Trophoblast cell (in vitro differentiated cells and primary cell): ENCODE measurements around the gene TMEM145.

Experiments
- DNase-seq, 2 donors: peaks; one replicate each; pipeline ENCODE4 v3.0.0-alpha.2; 2016
- H2AFZ ChIP-seq: 2 replicates; pipeline ENCODE4 v1.6.1; 2013; ENCODE audit warnings: low read length, moderate library complexity, mild to moderate bottlenecking; ENCODE audit not compliant: insufficient read depth, poor library complexity
- H2AK5ac ChIP-seq: 2 replicates; pipeline ENCODE4 v1.6.1; 2013; ENCODE audit warnings: mild to moderate bottlenecking, low read length
- H2BK120ac ChIP-seq: 2 replicates; pipeline ENCODE4 v1.6.1; 2013; ENCODE audit warnings: low read length, mild to moderate bottlenecking, moderate library complexity; ENCODE audit not compliant: insufficient read depth, poor library complexity
- H2BK12ac ChIP-seq: 2 replicates; pipeline ENCODE4 v1.6.1; 2013; ENCODE audit warnings: mild to moderate bottlenecking, low read length, moderate library complexity
- H2BK5ac ChIP-seq: 2 replicates; pipeline ENCODE4 v1.6.1; 2013; ENCODE audit warnings: low read length, low read depth, moderate library complexity, mild to moderate bottlenecking; ENCODE audit not compliant: poor library complexity
- H3K14ac ChIP-seq: 2 replicates; pipeline ENCODE4 v1.6.1; 2013; ENCODE audit warnings: mild to moderate bottlenecking, low read length
- H3K18ac ChIP-seq: 2 replicates; pipeline ENCODE4 v1.6.1; 2013; ENCODE audit warnings: mild to moderate bottlenecking, low read length
- H3K23ac ChIP-seq: 2 replicates; pipeline ENCODE4 v1.6.1; 2013; ENCODE audit warnings: low read length
- H3K27ac ChIP-seq: 2 replicates; pipeline ENCODE4 v1.5.1; 2013; ENCODE audit warnings: low read depth, mild to moderate bottlenecking, inconsistent platforms, low read length, moderate library complexity
- H3K27me3 ChIP-seq: 2 replicates; pipeline ENCODE4 v1.6.1; 2013; ENCODE audit warnings: inconsistent platforms, mild to moderate bottlenecking, low read length, moderate library complexity; ENCODE audit not compliant: insufficient read depth
- H3K36me3 ChIP-seq, 2 experiments: 1 replicate in 1 of 2; 2 replicates in 1 of 2; pipeline ENCODE4 v1.6.1; 2013; ENCODE audit warnings: low read length in 2 of 2, mild to moderate bottlenecking in 2 of 2, moderate library complexity in 1 of 2; ENCODE audit not compliant: insufficient read depth in 2 of 2, control insufficient read depth in 1 of 2
- H3K4ac ChIP-seq: 2 replicates; pipeline ENCODE4 v1.6.1; 2013; ENCODE audit warnings: low read depth, mild to moderate bottlenecking, low read length, moderate library complexity
- H3K4me1 ChIP-seq, 2 experiments: 1 replicate in 1 of 2; 2 replicates in 1 of 2; pipeline ENCODE4 v1.6.1; 2013; ENCODE audit warnings: low read length in 2 of 2, mild to moderate bottlenecking in 2 of 2, moderate library complexity in 1 of 2; ENCODE audit not compliant: insufficient read depth in 2 of 2, control insufficient read depth in 1 of 2
- H3K4me2 ChIP-seq: 2 replicates; pipeline ENCODE4 v1.6.1; 2013; ENCODE audit warnings: inconsistent platforms, mild to moderate bottlenecking, low read length, moderate library complexity
- H3K4me3 ChIP-seq: 2 replicates; pipeline ENCODE4 v1.5.1; 2013; ENCODE audit warnings: mild to moderate bottlenecking, low read depth, low read length, inconsistent platforms
- H3K79me1 ChIP-seq: one replicate; pipeline ENCODE4 v1.6.1; 2013; ENCODE audit warnings: low read length
- H3K79me2 ChIP-seq: 2 replicates; pipeline ENCODE4 v1.6.1; 2013; ENCODE audit warnings: low read length, mild to moderate bottlenecking; ENCODE audit not compliant: control insufficient read depth, insufficient read depth, poor library complexity
- H3K9ac ChIP-seq: 2 replicates; pipeline ENCODE4 v1.6.1; 2013; ENCODE audit warnings: mild to moderate bottlenecking, low read length
- H3K9me3 ChIP-seq: 2 replicates; pipeline ENCODE4 v1.6.1; 2013; ENCODE audit warnings: low read depth, mild to moderate bottlenecking, control low read depth, inconsistent platforms, low read length; ENCODE audit not compliant: insufficient read depth
- H4K12ac ChIP-seq: 2 replicates; pipeline ENCODE4 v1.6.1; 2013; ENCODE audit warnings: low read depth, mild to moderate bottlenecking, low read length, moderate library complexity
- H4K8ac ChIP-seq: 2 replicates; pipeline ENCODE4 v1.6.1; 2013; ENCODE audit warnings: low read depth, mild to moderate bottlenecking, low read length, moderate library complexity
- H4K91ac ChIP-seq: one replicate; pipeline ENCODE4 v1.6.1; 2013; ENCODE audit warnings: low read depth, mild to moderate bottlenecking, low read length, moderate library complexity
- WGBS: extraction: QIAGEN DNeasy Blood & Tissue Kit; methylation state at CpG from one replicate; pipeline ENCODE4 v1.1.7; 2013; ENCODE audit warnings: missing lambda C conversion rate; ENCODE audit not compliant: insufficient read length, insufficient coverage; ENCODE audit errors: extremely low coverage; 5-methylcytosine and 5-hydroxymethylcytosine counted together

The TMEM145 gene

DNA sequence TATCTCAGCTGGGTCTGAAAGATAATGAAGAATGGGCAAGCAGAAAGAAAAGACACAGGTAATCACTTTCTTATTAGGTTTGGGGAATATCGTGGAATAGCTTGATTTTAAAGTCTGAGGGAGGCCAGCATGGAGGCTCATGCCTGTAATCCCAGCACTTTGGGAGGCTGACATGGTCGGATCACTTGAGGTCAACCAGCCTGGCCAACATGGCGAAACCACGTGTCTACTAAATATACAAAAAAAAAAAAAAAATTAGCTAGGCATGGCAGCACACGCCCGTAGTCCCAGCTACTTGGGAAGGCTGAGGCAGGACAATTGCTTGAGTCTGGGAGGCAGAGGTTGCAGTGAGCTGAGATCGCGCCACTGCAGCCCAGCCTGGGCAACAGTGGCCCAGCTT lies 9.2 kb upstream of the TMEM145 start:
- no peaks in the 10 kb centered on the region for H3K27me3 ChIP-seq
- WGBS: no CpG with 5 or more reads among the region's 8 CpGs
- H3K4me2 ChIP-seq: no peak overlapping the region
- no peaks in the 10 kb centered on the region for H3K9me3 ChIP-seq
- H3K18ac ChIP-seq: no peak overlapping the region
- no peak overlapping the region for H4K8ac ChIP-seq
- H2AK5ac ChIP-seq: no peak overlapping the region
- H3K27ac ChIP-seq: no peak overlapping the region
- H4K91ac ChIP-seq: no peak overlapping the region
- H3K36me3 ChIP-seq: peaks cover 5 to 6% of the 10 kb centered on the region in 2 experiments
- no peak overlapping the region for H3K23ac ChIP-seq
- H3K4ac ChIP-seq: no peak overlapping the region
- H3K4me1 ChIP-seq: peaks cover 7% of the 10 kb centered on the region in 2 experiments
- H2AFZ ChIP-seq: no peak overlapping the region
- H2BK12ac ChIP-seq: no peak overlapping the region
- H3K79me1 ChIP-seq: peaks cover 7% of the 10 kb centered on the region
- H4K12ac ChIP-seq: no peak overlapping the region
- DNase-seq: no peak
- no peak overlapping the region for H3K4me3 ChIP-seq
- no peak overlapping the region for H2BK5ac ChIP-seq
- H2BK120ac ChIP-seq: no peak overlapping the region
- H3K79me2 ChIP-seq: peaks cover 4% of the 10 kb centered on the region
- no peak overlapping the region for H3K9ac ChIP-seq
- H3K14ac ChIP-seq: no peak overlapping the region

DNA sequence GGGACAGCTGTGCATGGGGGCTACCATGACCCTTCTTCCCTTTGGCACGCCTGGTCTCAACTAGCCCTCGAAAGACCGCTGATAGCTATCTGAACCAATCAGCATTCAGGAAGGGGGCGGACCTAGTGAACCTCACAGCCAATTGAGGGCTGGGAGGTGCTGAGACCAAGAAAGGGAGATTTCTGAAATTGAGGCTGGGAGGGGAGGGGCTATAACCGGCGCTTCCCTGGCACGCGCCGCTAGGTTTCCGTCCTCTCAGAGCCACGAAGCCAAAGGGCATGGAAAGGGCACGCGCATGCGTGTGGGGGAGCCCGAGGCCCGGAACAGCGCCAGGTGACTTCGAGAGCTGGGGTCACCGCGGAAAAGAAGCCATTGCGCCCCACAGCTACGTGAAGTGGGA lies 6.5 kb upstream of the TMEM145 start:
- no CpG with 5 or more reads among the region's 22 CpGs for WGBS
- no peaks in the 10 kb centered on the region for H3K36me3 ChIP-seq
- H2BK12ac ChIP-seq: no peak overlapping the region
- no peak overlapping the region for H4K8ac ChIP-seq
- no peak overlapping the region for H2BK5ac ChIP-seq
- no peak overlapping the region for H4K12ac ChIP-seq
- H3K18ac ChIP-seq: no peak overlapping the region
- H3K4me1 ChIP-seq: peaks cover 5 to 7% of the 10 kb centered on the region in 2 experiments
- H3K4me2 ChIP-seq: no peak overlapping the region
- peaks cover 2% of the 10 kb centered on the region for H3K9me3 ChIP-seq
- H4K91ac ChIP-seq: no peak overlapping the region
- H3K79me2 ChIP-seq: peaks cover 4% of the 10 kb centered on the region
- H3K4me3 ChIP-seq: no peak overlapping the region
- H2BK120ac ChIP-seq: no peak overlapping the region
- no peak overlapping the region for H3K14ac ChIP-seq
- no peak overlapping the region for H3K9ac ChIP-seq
- no peak for DNase-seq
- H2AK5ac ChIP-seq: no peak overlapping the region
- H3K27me3 ChIP-seq: no peaks in the 10 kb centered on the region
- no peak overlapping the region for H3K23ac ChIP-seq
- no peak overlapping the region for H3K27ac ChIP-seq
- peaks cover 7% of the 10 kb centered on the region for H3K79me1 ChIP-seq
- no peak overlapping the region for H2AFZ ChIP-seq
- H3K4ac ChIP-seq: no peak overlapping the region

DNA sequence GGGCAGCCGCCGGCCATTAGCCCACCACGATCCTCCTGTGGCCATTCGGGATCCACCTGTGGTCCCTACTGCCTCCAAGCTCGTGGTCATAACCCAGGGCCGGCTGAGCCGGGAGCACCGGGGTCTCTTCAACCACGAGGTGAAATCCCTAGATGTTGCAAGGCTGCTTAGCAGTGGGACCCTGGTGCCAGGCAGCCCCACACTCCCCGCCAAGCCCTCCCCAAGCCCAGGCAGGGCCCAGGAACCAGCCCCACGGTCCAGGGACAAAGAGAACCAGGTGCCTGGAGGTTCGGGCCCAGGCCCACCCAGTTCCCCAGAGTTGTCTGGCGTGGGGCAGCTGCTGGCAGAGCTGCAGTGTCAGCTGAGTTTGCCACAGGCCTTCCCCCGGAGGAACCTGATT lies 3.4 kb upstream of the TMEM145 start:
- Histone ChIP-seq H3K27ac (no peak overlapping the region), H3K9me3 (peaks cover 5% of the 10 kb centered on the region), H3K36me3 (no peaks in the 10 kb centered on the region), H3K4me2 (no peak overlapping the region), H3K4ac (no peak overlapping the region), H3K79me2 (no peaks in the 10 kb centered on the region), H3K4me3 (no peak overlapping the region), H2AFZ (no peak overlapping the region), H4K12ac (no peak overlapping the region), H2BK120ac (no peak overlapping the region), H4K8ac (no peak overlapping the region), H3K14ac (no peak overlapping the region), H2BK5ac (no peak overlapping the region), H2BK12ac (no peak overlapping the region), H2AK5ac (no peak overlapping the region), H3K27me3 (peaks cover 8% of the 10 kb centered on the region), H3K4me1 (peaks cover 3% of the 10 kb centered on the region in 2 experiments), H3K23ac (no peak overlapping the region), H3K18ac (no peak overlapping the region), H3K79me1 (no peaks in the 10 kb centered on the region), H4K91ac (no peak overlapping the region), H3K9ac (no peak overlapping the region)
- no peak for DNase-seq
- no CpG with 5 or more reads among the region's 14 CpGs for WGBS

DNA sequence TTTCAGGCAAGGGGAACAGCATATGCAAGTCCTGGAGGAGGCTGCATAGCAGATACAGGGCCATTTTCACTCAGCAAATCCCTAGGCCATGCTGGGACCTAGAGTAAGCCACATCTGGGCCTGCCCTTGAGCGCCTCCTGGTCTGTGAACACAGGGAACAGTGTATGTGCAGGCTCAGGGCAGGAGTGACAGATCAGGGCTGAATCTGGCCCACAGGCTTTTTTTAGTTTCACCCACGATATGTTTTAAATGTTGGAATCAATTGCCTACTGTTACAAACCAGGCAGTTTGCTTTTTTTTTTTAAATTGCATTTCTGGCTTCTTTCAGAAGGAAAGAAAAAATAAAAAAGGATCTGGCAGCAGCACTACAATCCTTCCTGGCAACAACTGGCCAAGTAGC lies 1.5 kb upstream of the TMEM145 start:
- Histone ChIP-seq H3K9ac (no peak overlapping the region), H4K12ac (no peak overlapping the region)

More for the DNA sequence above, 1.5 kb upstream of the TMEM145 start:
- H3K4me1 ChIP-seq: peaks cover 3% of the 10 kb centered on the region in 2 experiments
- no peak overlapping the region for H2BK5ac ChIP-seq
- H2AK5ac ChIP-seq: no peak overlapping the region
- WGBS: no CpG with 5 or more reads among the region's 2 CpGs
- no peak overlapping the region for H3K14ac ChIP-seq
- H3K36me3 ChIP-seq: no peaks in the 10 kb centered on the region
- H4K91ac ChIP-seq: no peak overlapping the region
- H3K4ac ChIP-seq: no peak overlapping the region
- H2AFZ ChIP-seq: no peak overlapping the region
- no peaks in the 10 kb centered on the region for H3K79me1 ChIP-seq
- no peak overlapping the region for H2BK12ac ChIP-seq
- no peak for DNase-seq
- H3K9me3 ChIP-seq: peaks cover 5% of the 10 kb centered on the region
- H3K27ac ChIP-seq: no peak overlapping the region
- H3K4me2 ChIP-seq: no peak overlapping the region
- no peak overlapping the region for H2BK120ac ChIP-seq
- no peak overlapping the region for H3K18ac ChIP-seq
- H3K23ac ChIP-seq: no peak overlapping the region
- no peak overlapping the region for H3K4me3 ChIP-seq
- no peaks in the 10 kb centered on the region for H3K79me2 ChIP-seq
- H3K27me3 ChIP-seq: peaks cover 8% of the 10 kb centered on the region
- no peak overlapping the region for H4K8ac ChIP-seq
